Measurements from ENCODE around the gene GALNTL6. TPM values are rescaled to one million over a fixed set of nuclear protein-coding genes. Genes with fewer than 3 reads are reported as not detected.

The GALNTL6 gene
- total RNA-seq, 1 donor from 2014 or later = not detected

- no peak for DNase-seq (ENCODE audit: low read depth in 2 of 2)
These were observed 988.8 kb downstream of the GALNTL6 start for GRCh38 chr4:172802032-172802431.

GRCh38 chr4:172806841-172807240 lies 993.6 kb downstream of the GALNTL6 start:
- DNase-seq (ENCODE audit: low read depth in 2 of 2) = no peak

- DNase-seq (ENCODE audit: low read depth in 2 of 2) = no peak
These were observed 995.0 kb downstream of the GALNTL6 start for GRCh38 chr4:172808196-172808595.

- no peak for DNase-seq (ENCODE audit: low read depth in 2 of 2)
These were observed 996.1 kb downstream of the GALNTL6 start for GRCh38 chr4:172809319-172809718.

GRCh38 chr4:172813359-172813923 lies 1000.2 kb downstream of the GALNTL6 start:
- DNase-seq (ENCODE audit: low read depth in 2 of 2) = no peak

DNA sequence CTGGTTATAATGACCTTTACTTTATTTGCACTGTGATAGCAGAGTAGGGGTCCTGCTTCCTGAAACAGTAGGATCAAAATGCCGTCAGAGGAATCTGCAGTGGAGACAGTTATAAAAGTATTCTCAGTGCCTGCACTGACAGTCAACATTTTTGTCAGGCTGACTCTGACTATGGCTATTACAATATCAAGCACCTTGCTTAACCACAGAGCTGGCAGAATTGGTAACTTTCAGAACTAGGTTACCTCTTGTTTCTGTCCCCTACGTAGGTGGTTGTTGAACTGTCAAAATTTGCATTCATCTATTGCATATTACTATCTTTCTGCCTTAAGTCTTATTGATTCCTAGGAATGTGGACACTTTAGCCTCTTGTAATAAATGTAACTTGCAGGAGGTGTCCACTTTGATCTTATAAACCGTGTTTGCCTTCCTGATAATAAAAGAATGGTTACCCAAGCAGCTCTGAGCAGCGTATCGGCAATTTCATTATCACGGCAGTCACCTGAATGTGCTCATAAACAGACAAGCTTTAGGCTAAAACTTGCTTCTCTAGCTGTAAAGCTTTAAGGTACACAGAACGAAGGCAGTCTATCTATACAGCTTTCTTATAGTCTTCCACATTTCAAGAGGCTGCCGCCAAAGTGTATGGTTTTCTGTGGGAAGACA lies 1002.4 kb downstream of the GALNTL6 start:
- DNase-seq (ENCODE audit: low read depth in 2 of 2) = no peak

DNA sequence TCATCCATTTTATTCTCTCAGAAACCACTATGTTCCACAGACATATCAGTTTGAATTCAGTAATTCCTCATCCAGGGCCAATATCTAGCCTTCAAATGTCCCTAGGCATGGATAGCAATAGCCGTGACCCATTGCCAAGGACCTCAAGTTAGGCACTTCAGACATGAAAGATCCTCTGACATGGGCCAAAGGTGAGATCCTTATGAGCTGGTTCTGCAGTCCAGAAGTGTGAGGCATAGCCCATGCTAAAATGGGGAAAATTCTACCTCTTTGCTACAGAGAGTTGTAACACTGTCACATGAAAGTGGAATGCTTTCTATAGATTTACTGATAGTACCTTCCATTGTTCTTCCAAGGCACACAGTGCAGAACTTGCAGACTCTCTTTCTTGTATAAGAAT lies 1005.7 kb downstream of the GALNTL6 start:
- DNase-seq (ENCODE audit: low read depth in 2 of 2) = no peak

- no peak for DNase-seq (ENCODE audit: low read depth in 2 of 2)
These were observed 1006.1 kb downstream of the GALNTL6 start for GRCh38 chr4:172819353-172819752.

DNA sequence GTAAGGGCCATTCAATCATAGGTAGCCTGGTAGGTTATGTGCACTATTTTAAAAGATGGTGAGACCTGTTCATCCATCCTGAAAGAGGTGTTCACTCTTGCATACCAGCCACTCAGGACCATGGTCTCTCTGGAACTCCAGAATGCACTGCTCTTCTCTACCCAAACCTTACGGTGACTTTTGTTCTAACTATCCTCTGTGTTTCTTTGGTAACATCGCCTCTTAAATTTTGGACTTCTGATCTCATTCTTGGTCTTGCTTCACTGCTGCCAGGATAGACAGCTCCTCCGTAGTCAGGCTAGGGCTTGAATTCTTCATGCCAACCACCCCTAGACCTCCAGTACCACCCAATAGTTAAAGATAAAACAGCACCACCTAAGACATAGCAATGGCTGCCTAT lies 1009.1 kb downstream of the GALNTL6 start:
- DNase-seq (ENCODE audit: low read depth in 2 of 2) = no peak

DNA sequence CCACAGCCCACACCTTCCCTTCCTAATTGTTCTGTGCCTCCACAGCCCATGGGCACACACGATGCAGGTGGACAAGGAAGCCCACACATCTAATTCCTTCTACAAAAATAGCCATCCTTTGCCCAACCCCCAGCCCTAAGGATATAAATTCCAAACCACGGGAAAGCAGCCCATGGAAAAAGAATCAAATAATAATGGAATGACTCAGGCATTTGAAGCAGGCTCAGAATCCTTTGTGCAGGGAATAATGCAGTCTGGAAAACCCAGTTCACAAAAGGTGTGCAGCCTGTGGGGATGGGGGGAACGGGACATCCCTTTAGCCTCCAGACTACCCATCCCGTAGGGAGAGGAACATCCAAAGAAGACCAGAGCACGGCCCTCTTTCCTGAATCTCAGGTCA lies 1013.1 kb downstream of the GALNTL6 start:
- DNase-seq (ENCODE audit: low read depth in 2 of 2) = no peak

- DNase-seq (ENCODE audit: low read depth in 2 of 2) = no peak
These were observed 1013.7 kb downstream of the GALNTL6 start for GRCh38 chr4:172826861-172827260.

DNA sequence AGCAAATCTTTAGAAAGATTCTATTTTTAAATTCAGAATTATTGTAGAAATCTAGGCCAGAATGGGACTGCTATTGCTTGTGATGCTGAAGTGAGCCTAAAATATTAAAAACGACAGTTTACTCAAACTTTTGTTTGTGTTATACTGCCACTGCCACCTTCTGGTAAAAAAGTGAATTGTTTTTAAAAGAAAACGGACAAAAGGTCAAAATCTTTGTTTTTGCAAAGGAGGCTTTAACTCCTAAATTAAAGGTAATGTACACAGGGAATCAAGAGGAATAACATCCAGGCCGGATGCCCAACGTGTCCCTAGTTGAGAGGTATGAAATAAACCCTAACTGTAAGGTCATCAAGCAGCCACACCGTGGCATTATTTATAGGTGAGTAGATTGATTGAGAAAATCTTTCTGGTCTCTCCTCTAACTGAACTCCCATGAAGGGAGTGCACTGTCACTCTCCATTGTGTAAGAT lies 1017.1 kb downstream of the GALNTL6 start:
- DNase-seq (ENCODE audit: low read depth in 2 of 2) = peak in 1 of 2 donors; percentile 1

DNA sequence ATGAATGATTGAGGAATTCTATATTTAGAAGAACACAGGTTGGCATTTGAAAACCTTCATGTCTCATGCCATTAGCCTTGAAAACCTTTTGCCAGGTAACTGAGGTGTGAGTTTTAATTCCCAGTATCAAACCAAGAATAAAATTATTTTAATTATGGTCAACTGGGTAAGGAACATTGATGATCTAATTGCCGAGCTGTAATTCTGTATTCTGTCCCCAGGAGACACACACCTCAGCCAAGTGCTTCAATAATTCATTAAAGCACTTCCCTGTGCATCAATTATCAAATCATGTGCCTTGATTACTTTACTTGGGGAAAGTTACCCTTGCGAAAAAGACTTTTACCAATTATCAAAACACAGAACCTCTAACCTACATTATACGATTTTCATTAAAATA lies 1023.5 kb downstream of the GALNTL6 start:
- DNase-seq (ENCODE audit: low read depth in 2 of 2) = no peak

GRCh38 chr4:172838111-172838510 lies 1024.9 kb downstream of the GALNTL6 start:
- no peak for DNase-seq (ENCODE audit: low read depth in 2 of 2)

- DNase-seq (ENCODE audit: low read depth in 2 of 2) = no peak
These were observed 1025.7 kb downstream of the GALNTL6 start for GRCh38 chr4:172838943-172839342.

GRCh38 chr4:172842779-172843178 lies 1029.6 kb downstream of the GALNTL6 start:
- DNase-seq (ENCODE audit: low read depth in 2 of 2) = no peak

DNA sequence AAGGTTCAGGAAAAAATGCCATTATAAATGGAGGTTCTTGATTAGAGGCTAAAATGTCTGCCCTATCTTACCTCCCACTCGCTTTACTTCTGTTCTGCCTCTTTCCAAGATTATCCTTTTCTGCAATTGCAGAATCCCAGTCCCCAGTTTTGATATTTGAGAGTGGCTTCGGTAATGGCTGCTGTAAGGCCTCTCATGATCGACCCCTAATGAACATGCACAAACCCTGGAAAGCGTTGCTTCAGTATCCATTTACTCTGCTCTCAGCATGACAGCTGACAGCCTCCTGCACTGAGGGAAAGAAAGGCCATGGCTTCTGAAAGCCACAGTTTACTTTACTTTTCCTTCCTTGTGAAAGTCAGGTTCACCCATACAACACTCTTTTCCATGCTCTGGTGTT lies 1030.0 kb downstream of the GALNTL6 start:
- DNase-seq (ENCODE audit: low read depth in 2 of 2) = no peak

DNA sequence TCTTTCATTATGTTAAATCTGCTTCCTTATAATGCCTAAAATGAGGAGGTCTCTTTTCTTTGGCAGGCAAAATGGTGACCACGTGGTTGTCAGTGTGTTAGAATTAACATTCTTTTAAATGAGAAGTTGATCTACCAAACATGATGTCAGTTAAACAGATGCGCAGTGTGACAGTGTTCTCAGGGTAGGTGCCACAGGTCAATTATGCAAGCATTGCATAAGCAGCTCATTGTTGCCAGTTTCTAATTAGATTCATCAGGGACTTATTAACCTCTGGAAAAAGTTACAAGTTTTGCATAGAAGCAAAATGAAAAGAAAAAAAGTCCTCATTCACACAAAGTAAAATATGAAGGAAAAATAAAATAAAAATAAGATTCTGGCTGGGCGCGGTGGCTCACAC lies 1031.4 kb downstream of the GALNTL6 start:
- DNase-seq (ENCODE audit: low read depth in 2 of 2) = no peak

GRCh38 chr4:172845281-172845680 lies 1032.1 kb downstream of the GALNTL6 start:
- no peak for DNase-seq (ENCODE audit: low read depth in 2 of 2)

GRCh38 chr4:172850838-172851237 lies 1037.6 kb downstream of the GALNTL6 start:
- no peak for DNase-seq (ENCODE audit: low read depth in 2 of 2)

DNA sequence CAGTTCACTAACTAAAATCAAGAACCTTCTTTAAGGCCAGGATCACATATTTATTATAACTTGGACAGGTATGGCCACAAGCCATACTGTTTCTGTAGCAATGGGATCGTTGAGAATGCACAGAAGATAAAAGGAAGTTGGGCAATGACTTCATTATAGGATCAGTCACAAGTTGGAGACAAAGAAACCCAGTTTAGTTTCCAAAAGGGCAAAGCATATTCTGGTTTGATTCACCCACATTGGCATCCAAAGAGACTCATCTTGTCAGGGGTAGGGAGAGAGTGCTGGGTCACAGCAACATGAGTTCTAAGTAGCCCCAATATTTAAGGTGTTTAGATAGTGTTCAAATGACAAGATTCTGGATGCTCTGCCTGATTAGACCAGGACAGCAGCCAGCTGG lies 1038.3 kb downstream of the GALNTL6 start:
- no peak for DNase-seq (ENCODE audit: low read depth in 2 of 2)

DNA sequence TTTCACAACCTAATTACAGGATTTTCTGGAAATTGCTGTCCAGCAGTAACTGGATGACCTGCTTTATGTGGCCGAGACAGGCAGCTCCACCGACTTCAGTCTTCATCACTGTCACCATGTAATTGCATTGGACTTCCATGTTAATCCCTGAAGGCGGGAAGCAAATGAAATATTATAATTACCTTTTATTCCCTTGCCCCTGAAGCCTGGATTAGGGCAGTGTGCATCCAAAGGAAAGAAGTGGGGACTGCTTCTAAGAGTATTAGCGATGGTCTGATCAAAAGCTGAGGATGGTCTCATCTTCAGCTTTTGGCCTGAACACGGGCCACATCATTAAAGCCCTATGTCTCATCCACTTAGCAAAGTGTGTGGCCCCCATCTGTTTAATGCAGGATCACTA lies 1043.8 kb downstream of the GALNTL6 start:
- no peak for DNase-seq (ENCODE audit: low read depth in 2 of 2)

DNA sequence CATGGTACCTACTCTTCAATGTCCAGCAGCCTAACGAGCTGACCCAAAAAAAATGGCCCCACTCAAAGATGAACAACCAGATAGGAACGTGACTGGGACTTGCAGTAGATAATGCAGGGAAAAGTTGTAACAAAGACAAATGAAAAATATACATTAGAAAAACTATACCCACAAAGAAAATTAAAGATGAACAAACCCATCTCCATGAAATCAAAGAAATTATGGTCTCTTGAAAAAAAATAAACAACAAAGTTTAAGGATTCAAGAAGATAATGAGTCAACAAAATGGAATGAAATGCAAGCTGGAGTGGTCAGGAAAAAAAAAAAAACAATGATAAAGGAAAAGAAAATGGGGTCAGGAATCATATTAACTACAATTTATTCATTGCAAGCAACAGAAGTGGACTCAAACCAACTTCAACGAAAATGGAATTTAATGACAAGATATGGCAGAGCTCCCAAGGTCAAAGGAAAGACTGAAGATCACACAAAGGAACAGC lies 1045.6 kb downstream of the GALNTL6 start:
- no peak for DNase-seq (ENCODE audit: low read depth in 2 of 2)
